Muscle layer of duodenum (tissue), 2 donors: ENCODE results near the gene DNAJC1.

ENCODE experiments used
- H3K27ac ChIP-seq: one replicate; pipeline ENCODE4 v1.7.0; 2013; ENCODE audit warnings: mild to moderate bottlenecking, low read length
- H3K27me3 ChIP-seq: one replicate; pipeline ENCODE4 v1.7.0; 2013; ENCODE audit warnings: low read depth, mild to moderate bottlenecking, control low read depth, low read length
- H3K36me3 ChIP-seq, 2 donors: one replicate each; pipeline ENCODE4 v1.7.0; 2013; ENCODE audit warnings: low read length in 2 of 2, control low read depth in 1 of 2, mild to moderate bottlenecking in 1 of 2; ENCODE audit not compliant: insufficient read depth in 2 of 2, control insufficient read depth in 1 of 2
- H3K4me1 ChIP-seq, 2 donors: one replicate each; pipeline ENCODE4 v1.7.0; 2013; ENCODE audit warnings: low read length in 2 of 2, mild to moderate bottlenecking in 2 of 2, control low read depth in 1 of 2, moderate library complexity in 1 of 2; ENCODE audit not compliant: insufficient read depth in 2 of 2, control insufficient read depth in 1 of 2
- H3K4me3 ChIP-seq, 2 donors: one replicate each; pipeline ENCODE4 v1.7.0; 2013; ENCODE audit warnings: low read length in 2 of 2, low read depth in 1 of 2, mild to moderate bottlenecking in 1 of 2
- H3K9me3 ChIP-seq, 2 donors: one replicate each; pipeline ENCODE4 v1.7.0; 2013; ENCODE audit warnings: low read length in 2 of 2, control low read depth in 1 of 2, mild to moderate bottlenecking in 1 of 2; ENCODE audit not compliant: control insufficient read depth in 1 of 2
- donor health status: healthy.

DNAJC1 gene

GRCh38 chr10:21954690-21955089, 48.8 kb downstream of the DNAJC1 start:
- Histone ChIP-seq H3K9me3 (no peaks in the 10 kb centered on the region), H3K36me3 (no peaks in the 10 kb centered on the region), H3K4me3 (no peak overlapping the region), H3K27ac (no peak overlapping the region), H3K27me3 (no peaks in the 10 kb centered on the region), H3K4me1 (no peaks in the 10 kb centered on the region)

- Histone ChIP-seq H3K4me3 (no peak overlapping the region), H3K27ac (no peak overlapping the region), H3K36me3 (no peaks in the 10 kb centered on the region), H3K9me3 (no peaks in the 10 kb centered on the region), H3K4me1 (no peaks in the 10 kb centered on the region), H3K27me3 (no peaks in the 10 kb centered on the region)
Observed at GRCh38 chr10:21954132-21954531, 49.4 kb downstream of the DNAJC1 start.

GRCh38 chr10:21953585-21954057, 49.9 kb downstream of the DNAJC1 start:
- Histone ChIP-seq H3K27ac (no peak overlapping the region), H3K36me3 (no peaks in the 10 kb centered on the region), H3K27me3 (no peaks in the 10 kb centered on the region), H3K9me3 (no peaks in the 10 kb centered on the region), H3K4me1 (no peaks in the 10 kb centered on the region), H3K4me3 (no peak overlapping the region)

GRCh38 chr10:21950566-21950965, 53.0 kb downstream of the DNAJC1 start:
- no peaks in the 10 kb centered on the region for H3K36me3 ChIP-seq
- no peaks in the 10 kb centered on the region for H3K27me3 ChIP-seq
- H3K4me3 ChIP-seq: no peak overlapping the region
- no peak overlapping the region for H3K27ac ChIP-seq
- H3K4me1 ChIP-seq: no peaks in the 10 kb centered on the region
- no peaks in the 10 kb centered on the region for H3K9me3 ChIP-seq

- H3K4me1 ChIP-seq: no peaks in the 10 kb centered on the region
- no peaks in the 10 kb centered on the region for H3K9me3 ChIP-seq
- H3K36me3 ChIP-seq: no peaks in the 10 kb centered on the region
- H3K27me3 ChIP-seq: no peaks in the 10 kb centered on the region
- no peak overlapping the region for H3K4me3 ChIP-seq
- no peak overlapping the region for H3K27ac ChIP-seq
Observed at GRCh38 chr10:21946946-21947345, 56.6 kb downstream of the DNAJC1 start.

- Histone ChIP-seq H3K27ac (no peak overlapping the region), H3K9me3 (no peaks in the 10 kb centered on the region), H3K4me3 (no peak overlapping the region), H3K36me3 (no peaks in the 10 kb centered on the region), H3K27me3 (no peaks in the 10 kb centered on the region), H3K4me1 (no peaks in the 10 kb centered on the region)
Observed at GRCh38 chr10:21944727-21945386, 58.7 kb downstream of the DNAJC1 start.

GRCh38 chr10:21943633-21944265, 59.8 kb downstream of the DNAJC1 start:
- Histone ChIP-seq H3K36me3 (no peaks in the 10 kb centered on the region), H3K9me3 (no peaks in the 10 kb centered on the region), H3K27ac (no peak overlapping the region), H3K4me3 (no peak overlapping the region), H3K4me1 (no peaks in the 10 kb centered on the region), H3K27me3 (no peaks in the 10 kb centered on the region)

- H3K27ac ChIP-seq: no peak overlapping the region
- H3K4me3 ChIP-seq: no peak overlapping the region
- no peaks in the 10 kb centered on the region for H3K4me1 ChIP-seq
- H3K36me3 ChIP-seq: peaks cover 0 to 4% of the 10 kb centered on the region in 2 donors
- H3K27me3 ChIP-seq: no peaks in the 10 kb centered on the region
- H3K9me3 ChIP-seq: peaks cover 9 to 13% of the 10 kb centered on the region in 2 donors
Observed at GRCh38 chr10:21935439-21936023, 68.0 kb downstream of the DNAJC1 start.

GRCh38 chr10:21934307-21934706, 69.2 kb downstream of the DNAJC1 start:
- H3K36me3 ChIP-seq: peaks cover 0 to 4% of the 10 kb centered on the region in 2 donors
- no peaks in the 10 kb centered on the region for H3K4me1 ChIP-seq
- no peak overlapping the region for H3K27ac ChIP-seq
- H3K9me3 ChIP-seq: peaks cover 9 to 13% of the 10 kb centered on the region in 2 donors
- no peak overlapping the region for H3K4me3 ChIP-seq
- no peaks in the 10 kb centered on the region for H3K27me3 ChIP-seq

GRCh38 chr10:21929070-21929469, 74.5 kb downstream of the DNAJC1 start:
- Histone ChIP-seq H3K27ac (no peak overlapping the region), H3K4me1 (no peaks in the 10 kb centered on the region), H3K27me3 (no peaks in the 10 kb centered on the region), H3K36me3 (no peaks in the 10 kb centered on the region), H3K9me3 (no peaks in the 10 kb centered on the region), H3K4me3 (no peak overlapping the region)

GRCh38 chr10:21927631-21928353, 75.7 kb downstream of the DNAJC1 start:
- Histone ChIP-seq H3K4me1 (no peaks in the 10 kb centered on the region), H3K27ac (no peak overlapping the region), H3K9me3 (no peaks in the 10 kb centered on the region), H3K27me3 (no peaks in the 10 kb centered on the region), H3K36me3 (no peaks in the 10 kb centered on the region), H3K4me3 (no peak overlapping the region)
